GM18505 (cell line): ENCODE data around the gene NFYB.
"Not testable (repeated sequence)": the region's sequence is repeated elsewhere in the genome, so short reads cannot be mapped to it uniquely, and the experiment has no call there.

Experiments used
- ATAC-seq: cut with Tn5 transposase; IDR thresholded peaks from one replicate; pipeline ENCODE4 v1.9.1; 2021; ENCODE audit not compliant: unreplicated experiment
- POLR2A ChIP-seq: IDR thresholded peaks from 4 replicates; pipeline ENCODE4 v1.6.1; 2011; ENCODE audit warnings: borderline replicate concordance; ENCODE audit not compliant: insufficient read depth, insufficient read length; ENCODE audit errors: extremely low read depth

Gene NFYB

GRCh38 chr12:104171785-104172569, 34.0 kb upstream of the NFYB start:
- TF ChIP-seq POLR2A: no peak
- no peak for ATAC-seq

GRCh38 chr12:104168596-104168995, 30.6 kb upstream of the NFYB start:
- no peak for ATAC-seq
- no peak for TF ChIP-seq POLR2A

- TF ChIP-seq POLR2A: no peak
- no peak for ATAC-seq
These were observed 29.8 kb upstream of the NFYB start for GRCh38 chr12:104167519-104168458.

GRCh38 chr12:104166465-104166864, 28.5 kb upstream of the NFYB start:
- no peak for TF ChIP-seq POLR2A
- no peak for ATAC-seq

GRCh38 chr12:104165801-104166200, 27.8 kb upstream of the NFYB start:
- TF ChIP-seq POLR2A: no peak
- no peak for ATAC-seq

- no peak for ATAC-seq
- no peak for TF ChIP-seq POLR2A
These were observed 26.6 kb upstream of the NFYB start for GRCh38 chr12:104164634-104165033.

- no peak for TF ChIP-seq POLR2A
These were observed 25.6 kb upstream of the NFYB start for GRCh38 chr12:104163631-104164030.

GRCh38 chr12:104163028-104163427, 25.0 kb upstream of the NFYB start:
- ATAC-seq: not testable (repeated sequence)

More at GRCh38 chr12:104163631-104164030, 25.6 kb upstream of the NFYB start:
- no peak for ATAC-seq

GRCh38 chr12:104155711-104156555, 17.9 kb upstream of the NFYB start:
- no peak for TF ChIP-seq POLR2A
- no peak for ATAC-seq

GRCh38 chr12:104154806-104155205, 16.8 kb upstream of the NFYB start:
- ATAC-seq: no peak
- no peak for TF ChIP-seq POLR2A

- no peak for TF ChIP-seq POLR2A
- no peak for ATAC-seq
These were observed 16.3 kb upstream of the NFYB start for GRCh38 chr12:104154286-104154685.

- no peak for ATAC-seq
These were observed 14.8 kb upstream of the NFYB start for GRCh38 chr12:104152685-104153241.

GRCh38 chr12:104150416-104150815, 12.4 kb upstream of the NFYB start:
- no peak for ATAC-seq
- no peak for TF ChIP-seq POLR2A

More at GRCh38 chr12:104152685-104153241, 14.8 kb upstream of the NFYB start:
- no peak for TF ChIP-seq POLR2A
